Aorta (tissue), 5 donors: ENCODE measurements around the gene CCM2. TPM values are rescaled to one million over a fixed set of nuclear protein-coding genes. Genes with fewer than 3 reads are reported as not detected.

ENCODE experiments used
- ATAC-seq: fragments of 200-7000 bp; cut with Tn5 transposase; one replicate; pipeline ENCODE4 v1.9.1; 2022; ENCODE audit warnings: moderate library complexity; ENCODE audit not compliant: low FRiP score
- DNase-seq, 2 donors: peaks; one replicate each; pipeline ENCODE4 v3.0.0-alpha.2; 2020
- H3K27ac ChIP-seq, 2 donors: one replicate each; pipeline ENCODE4 v1.5.1; 2013; ENCODE audit warnings: low read length in 2 of 2, mild to moderate bottlenecking in 2 of 2, moderate library complexity in 2 of 2, control low read depth in 1 of 2, inconsistent platforms in 1 of 2, low read depth in 1 of 2
- H3K27me3 ChIP-seq, 2 donors: one replicate each; pipeline ENCODE4 v1.6.1; 2013; ENCODE audit warnings: control low read depth in 1 of 2, low read length in 1 of 2, mild to moderate bottlenecking in 1 of 2, moderate library complexity in 1 of 2; ENCODE audit not compliant: insufficient read depth in 2 of 2, control insufficient read depth in 1 of 2
- H3K36me3 ChIP-seq, 2 donors: one replicate each; pipeline ENCODE4 v1.6.1; 2013; ENCODE audit warnings: control low read depth in 1 of 2, low read length in 1 of 2, mild to moderate bottlenecking in 1 of 2; ENCODE audit not compliant: insufficient read depth in 2 of 2, control insufficient read depth in 1 of 2
- H3K4me1 ChIP-seq, 2 donors: one replicate each; pipeline ENCODE4 v1.6.1; 2013; ENCODE audit warnings: low read length in 2 of 2, control low read depth in 1 of 2, mild to moderate bottlenecking in 1 of 2, moderate library complexity in 1 of 2; ENCODE audit not compliant: insufficient read depth in 2 of 2, control insufficient read depth in 1 of 2
- H3K4me3 ChIP-seq, 2 donors: one replicate each; pipeline ENCODE4 v1.5.1; 2013; ENCODE audit warnings: low read length in 2 of 2, control low read depth in 1 of 2, mild to moderate bottlenecking in 1 of 2
- H3K9me3 ChIP-seq: one replicate; pipeline ENCODE4 v1.6.1; 2013; ENCODE audit warnings: mild to moderate bottlenecking, low read length; ENCODE audit not compliant: control insufficient read depth
- WGBS, 2 donors: extraction: QIAGEN DNeasy Blood & Tissue Kit; methylation state at CpG; one replicate each; pipeline ENCODE4 v1.1.7; 2013; 5-methylcytosine and 5-hydroxymethylcytosine counted together
- intact Hi-C, 2 donors: fragments of 100-400 bp; cut with DNase I; formaldehyde crosslinking; loops; one replicate each; pipeline versions ENCODE4 v1.14.2 to v1.15.0; 2022
- polyA plus RNA-seq, 2 donors: library from polyadenylated mRNA; stranded (reverse); fragments of 200-250 nt; gene quantifications; one replicate each; pipeline ENCODE4 v1.2.3, GENCODE V29; 2013
- total RNA-seq, 2 donors: library from RNA; stranded (reverse); fragmentation: NEBNext Ultra II Directional; extraction: Animal tissue kit (Norgen Biotek cat#: 25700); gene quantifications; one replicate each; pipeline ENCODE4 v1.2.1, GENCODE V29; 2021
- donor health status: healthy with polysubstance abuse.
- donor health status: Bipolar disorder and iron deficiency.
- donor health status: DM: no; HTN: no; CAD: no.
- donor health status: DM: no; HTN: no; CAD: no.
- donor health status: DM: yes; HTN: yes; CAD: no.

Gene CCM2
- total and polyA plus RNA-seq, 4 donors, result 32.7 to 49.1 (median 40.1) TPM

DNA sequence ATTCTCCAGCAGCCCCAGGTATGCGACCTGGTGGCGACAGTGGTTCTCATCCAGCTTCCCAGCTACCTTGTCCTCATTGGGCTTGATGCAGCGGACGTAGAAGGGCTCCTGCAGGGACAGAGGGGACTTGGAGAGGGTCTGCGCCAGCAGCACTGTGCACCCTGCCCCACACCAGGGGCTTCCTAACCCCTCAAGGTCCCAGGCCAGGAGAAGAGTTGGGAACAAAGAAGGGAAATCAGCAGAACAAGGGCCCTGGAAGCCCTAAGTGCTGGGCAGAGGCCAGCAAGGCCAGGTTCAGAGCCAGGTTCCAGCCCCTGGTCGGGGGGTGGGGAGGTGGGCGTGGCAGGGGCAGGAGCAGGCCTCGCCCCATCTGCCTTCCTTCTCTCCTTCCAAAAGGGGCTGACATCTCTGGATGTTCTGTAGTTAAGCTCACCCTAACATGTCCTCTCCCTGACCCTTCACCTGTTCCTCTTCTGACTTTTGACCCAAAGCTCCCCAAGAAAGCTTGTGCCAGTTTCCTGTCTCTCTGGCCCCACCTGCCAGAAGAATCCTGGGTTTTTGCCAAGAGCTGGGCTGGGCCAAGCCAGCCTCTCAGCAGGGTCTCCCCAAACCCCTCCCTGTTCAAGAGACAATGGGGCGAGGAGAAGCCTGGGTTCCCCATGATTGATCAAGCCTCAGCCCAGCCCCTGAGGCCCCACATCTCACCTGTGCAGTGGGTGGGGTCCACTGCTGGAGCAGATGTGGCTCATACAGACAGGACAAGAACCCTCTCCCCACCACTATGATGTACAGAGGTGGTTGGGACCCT lies 33.1 kb upstream of the CCM2 start:
- 85 to 97% methylated on average over 8 to 9 of the region's 9 CpGs for WGBS, 2 donors
- Histone ChIP-seq H3K4me3 (no peak overlapping the region), H3K36me3 (no peaks in the 10 kb centered on the region), H3K27ac (no peak overlapping the region), H3K9me3 (no peaks in the 10 kb centered on the region), H3K4me1 (no peaks in the 10 kb centered on the region), H3K27me3 (no peaks in the 10 kb centered on the region)
- DNase-seq, result peak; percentile 27 to 43
- intact Hi-C loops, result loop anchor here in 1 of 2 donors (10.0 kb wide), 1 partner anchor 168 kb away; no protein-coding TSS in a partner anchor
- ATAC-seq, result no peak

DNA sequence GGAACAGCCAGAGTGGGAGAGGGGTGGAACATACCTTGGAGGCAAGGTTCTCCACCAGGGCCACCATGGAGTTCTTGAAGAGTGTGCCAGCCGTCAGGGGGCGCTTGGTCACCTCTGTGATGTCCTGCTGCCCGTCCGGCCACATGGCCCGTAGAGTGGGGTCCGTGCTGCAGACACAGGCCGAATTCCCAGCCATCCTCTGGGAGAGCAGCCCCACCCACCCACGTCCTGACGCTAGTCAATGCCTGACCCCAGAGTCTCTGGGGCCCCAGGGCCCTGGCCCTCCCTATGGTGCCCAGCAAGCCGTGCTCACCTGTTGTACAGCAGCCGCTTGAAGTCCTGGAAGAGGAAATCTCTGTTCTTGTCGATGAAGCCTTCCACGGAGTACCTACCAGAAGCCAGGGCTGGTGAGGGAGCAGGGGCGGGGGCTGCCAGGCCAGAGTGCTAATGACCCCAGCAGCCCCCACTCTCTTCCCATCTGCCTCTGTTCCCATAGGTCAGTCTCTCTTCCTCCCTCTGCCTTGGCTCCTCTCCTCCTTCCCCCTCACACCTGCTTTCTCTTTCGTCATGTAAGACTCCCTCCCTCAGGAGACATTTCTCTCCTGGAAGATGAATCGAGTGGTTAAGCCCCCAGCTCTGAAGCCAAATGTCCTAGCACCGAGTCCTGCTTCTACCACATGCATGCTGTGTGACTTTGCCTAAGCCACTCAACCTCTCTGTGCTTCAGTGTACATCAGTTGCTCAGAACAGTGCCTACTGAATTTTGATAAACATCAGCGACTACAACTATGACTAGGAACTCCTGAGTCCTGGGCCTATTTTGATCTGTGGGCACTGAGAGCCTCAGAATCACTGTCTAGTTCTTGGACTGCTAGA lies 32.2 kb upstream of the CCM2 start:
- no peaks in the 10 kb centered on the region for H3K27me3 ChIP-seq
- ATAC-seq (no peak), DNase-seq (peak; percentile 56 to 80)
- H3K27ac ChIP-seq, result no peak overlapping the region
- no peaks in the 10 kb centered on the region for H3K36me3 ChIP-seq
- H3K4me1 ChIP-seq, result no peaks in the 10 kb centered on the region
- WGBS, 2 donors, result 76 to 80% methylated on average over 18 of the region's 18 CpGs
- no peak overlapping the region for H3K4me3 ChIP-seq
- H3K9me3 ChIP-seq, result no peaks in the 10 kb centered on the region
- intact Hi-C loops, result loop anchor here in 1 of 2 donors (10.0 kb wide), 1 partner anchor 167 kb away; no protein-coding TSS in a partner anchor

DNA sequence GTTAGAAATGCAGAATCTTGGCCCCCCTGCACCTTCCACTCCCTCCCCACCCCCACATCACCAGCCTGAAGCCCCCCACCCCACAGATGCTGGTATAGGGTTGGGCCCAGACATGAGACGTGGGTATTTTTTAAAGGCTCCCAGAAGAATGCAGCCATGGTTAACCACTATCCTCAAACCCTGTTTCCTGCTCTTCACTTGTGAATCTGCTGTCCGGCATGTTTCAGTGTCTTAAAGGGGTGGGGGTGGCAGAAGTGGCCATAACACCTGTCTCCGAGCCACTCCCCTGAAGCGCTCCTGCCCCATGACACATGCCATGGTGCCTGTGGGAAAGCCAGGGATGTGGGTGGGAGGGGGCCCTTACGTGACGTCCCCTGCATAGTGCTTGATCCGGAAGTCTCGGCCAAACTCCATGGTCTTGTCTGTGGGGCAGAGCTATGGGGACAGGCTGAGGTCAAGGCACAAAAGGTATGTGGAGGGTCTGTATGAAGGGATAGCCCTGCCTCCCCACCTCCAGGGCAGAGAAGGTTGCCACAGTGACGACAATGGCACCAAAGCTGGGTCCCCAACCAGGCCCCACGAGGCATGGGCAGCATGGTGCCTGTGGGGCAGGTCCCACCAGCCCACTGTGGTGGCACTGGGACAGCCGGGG lies 30.8 kb upstream of the CCM2 start:
- Histone ChIP-seq H3K27ac (no peak overlapping the region), H3K9me3 (no peaks in the 10 kb centered on the region), H3K27me3 (no peaks in the 10 kb centered on the region), H3K36me3 (no peaks in the 10 kb centered on the region), H3K4me1 (no peaks in the 10 kb centered on the region), H3K4me3 (no peak overlapping the region)
- intact Hi-C loops, result loop anchor here in 1 of 2 donors (10.0 kb wide), 1 partner anchor 166 kb away; no protein-coding TSS in a partner anchor
- DNase-seq (peak; percentile 19 to 53), ATAC-seq (no peak)
- WGBS, 2 donors, result 93 to 96% methylated on average over 11 of the region's 11 CpGs

DNA sequence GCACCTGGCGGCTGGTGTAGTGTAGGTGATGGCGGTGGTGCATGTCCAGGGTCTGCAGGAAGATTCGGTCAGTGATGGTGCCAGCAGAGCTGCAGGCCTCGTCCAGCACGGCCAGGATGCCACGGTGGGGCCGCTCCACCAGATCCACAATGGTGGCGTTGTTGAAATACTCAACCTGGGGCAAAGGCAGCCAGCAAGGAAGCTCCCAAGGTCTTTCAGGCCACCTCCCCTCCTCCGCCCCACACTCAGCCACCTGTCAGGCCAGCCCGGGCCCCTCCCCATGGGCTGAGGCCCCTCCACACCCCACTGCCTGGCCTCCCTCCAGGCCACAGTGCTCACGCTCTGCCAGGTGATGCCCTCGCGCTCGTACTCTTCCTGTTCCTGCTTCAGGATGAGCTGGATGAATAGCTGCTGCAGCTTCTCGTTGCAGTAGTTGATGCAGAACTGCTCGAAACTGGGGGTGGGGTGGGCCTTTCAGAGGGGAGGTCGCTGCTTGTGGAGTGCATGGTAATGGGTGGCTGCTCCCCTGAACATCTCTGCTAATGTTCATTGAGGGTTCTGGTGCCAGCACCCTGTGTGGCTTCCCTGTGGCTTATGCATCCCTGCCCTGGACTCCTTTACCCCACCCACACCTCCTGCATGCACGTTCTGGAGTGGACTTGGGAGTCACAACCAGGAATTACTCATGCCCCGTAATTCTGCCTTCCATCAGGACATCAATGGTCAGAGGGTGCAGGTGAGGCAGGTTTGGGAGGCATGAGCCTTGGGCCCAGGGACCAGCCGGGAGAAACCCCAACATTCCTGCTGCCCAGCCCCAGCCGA lies 30.1 kb upstream of the CCM2 start:
- Histone ChIP-seq H3K36me3 (no peaks in the 10 kb centered on the region), H3K4me1 (no peaks in the 10 kb centered on the region), H3K9me3 (no peaks in the 10 kb centered on the region), H3K27ac (no peak overlapping the region), H3K27me3 (no peaks in the 10 kb centered on the region), H3K4me3 (no peak overlapping the region)
- WGBS, 2 donors, result 83 to 85% methylated on average over 21 of the region's 21 CpGs
- ATAC-seq (no peak), DNase-seq (peak; percentile 40 to 59)
- intact Hi-C loops, result loop anchor here (5.0 to 10.0 kb wide), 2 partner anchors 165 to 167 kb away; no protein-coding TSS in a partner anchor

DNA sequence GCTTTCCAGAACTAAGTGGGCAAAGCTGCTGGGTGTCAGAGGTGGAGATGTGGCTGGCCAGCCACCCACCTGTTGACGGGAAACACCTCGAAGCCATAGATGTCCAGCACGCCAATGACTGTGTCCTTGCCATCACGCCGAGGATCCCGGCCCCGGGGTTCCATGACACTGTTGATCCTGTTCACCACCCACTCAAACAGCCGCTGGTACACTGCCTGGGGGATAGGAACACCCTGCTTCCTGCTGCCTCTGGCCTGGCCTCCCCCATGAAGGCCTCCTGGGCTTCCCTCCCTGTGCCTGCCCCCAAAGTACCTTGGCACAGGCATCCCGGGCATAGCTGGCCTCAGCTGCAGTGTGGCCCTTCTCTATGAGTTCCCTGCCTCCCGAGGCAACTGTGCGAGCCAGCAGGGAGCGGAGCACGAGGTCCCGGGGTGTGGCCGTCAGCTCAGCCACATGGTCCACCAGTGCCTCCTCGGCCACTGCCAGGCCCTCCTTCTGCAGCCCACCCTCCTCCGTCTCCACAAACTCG lies 29.4 kb upstream of the CCM2 start:
- Histone ChIP-seq H3K4me3 (no peak overlapping the region), H3K9me3 (no peaks in the 10 kb centered on the region), H3K27me3 (no peaks in the 10 kb centered on the region), H3K36me3 (no peaks in the 10 kb centered on the region), H3K4me1 (no peaks in the 10 kb centered on the region), H3K27ac (no peak overlapping the region)
- DNase-seq (peak; percentile 33 to 63), ATAC-seq (no peak)
- 85 to 86% methylated on average over 13 to 18 of the region's 18 CpGs for WGBS, 2 donors
- intact Hi-C loops, result loop anchor here in 1 of 2 donors (5.0 kb wide), 1 partner anchor 167 kb away; no protein-coding TSS in a partner anchor

DNA sequence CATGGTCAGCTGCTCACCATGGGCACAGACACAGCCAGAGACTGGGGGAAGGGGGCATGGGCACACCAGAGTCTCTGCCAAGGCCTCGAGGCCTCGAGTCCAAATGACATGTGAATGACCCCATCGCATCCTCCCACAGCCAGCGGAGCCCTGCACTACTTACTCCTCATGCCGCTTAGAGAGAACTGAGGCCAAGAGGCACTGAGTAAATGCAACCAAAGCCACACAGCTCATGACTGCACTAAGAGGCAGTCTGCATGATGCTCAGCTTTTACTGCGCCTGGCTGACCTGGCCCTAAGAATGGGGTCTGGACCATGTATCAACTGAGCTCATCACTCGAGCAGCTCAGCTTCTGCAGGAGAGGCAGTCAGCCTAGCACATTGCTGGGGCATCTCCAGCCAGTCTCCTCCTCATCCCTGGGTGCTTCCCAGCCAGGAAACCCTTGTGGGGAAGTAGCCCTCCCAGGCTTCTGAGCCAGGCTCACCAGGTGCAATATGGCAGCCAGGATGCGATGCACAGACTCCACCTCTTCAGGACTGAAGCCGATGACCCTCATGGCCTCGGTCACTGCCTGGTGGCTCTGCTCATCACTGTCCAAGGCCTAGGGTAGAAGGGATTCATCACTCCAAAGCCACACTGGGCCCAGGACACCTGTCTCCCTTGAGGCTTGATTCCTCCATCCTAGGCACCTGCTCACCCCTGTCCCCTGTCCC lies 28.7 kb upstream of the CCM2 start:
- Histone ChIP-seq H3K36me3 (no peaks in the 10 kb centered on the region), H3K27me3 (no peaks in the 10 kb centered on the region), H3K9me3 (no peaks in the 10 kb centered on the region), H3K27ac (no peak overlapping the region), H3K4me1 (no peaks in the 10 kb centered on the region), H3K4me3 (no peak overlapping the region)
- intact Hi-C loops, result loop anchor here in 1 of 2 donors (5.0 kb wide), 1 partner anchor 166 kb away; no protein-coding TSS in a partner anchor
- DNase-seq, result peak; percentile 23 to 50
- 87 to 88% methylated on average over 10 of the region's 10 CpGs for WGBS, 2 donors
- ATAC-seq, result no peak

DNA sequence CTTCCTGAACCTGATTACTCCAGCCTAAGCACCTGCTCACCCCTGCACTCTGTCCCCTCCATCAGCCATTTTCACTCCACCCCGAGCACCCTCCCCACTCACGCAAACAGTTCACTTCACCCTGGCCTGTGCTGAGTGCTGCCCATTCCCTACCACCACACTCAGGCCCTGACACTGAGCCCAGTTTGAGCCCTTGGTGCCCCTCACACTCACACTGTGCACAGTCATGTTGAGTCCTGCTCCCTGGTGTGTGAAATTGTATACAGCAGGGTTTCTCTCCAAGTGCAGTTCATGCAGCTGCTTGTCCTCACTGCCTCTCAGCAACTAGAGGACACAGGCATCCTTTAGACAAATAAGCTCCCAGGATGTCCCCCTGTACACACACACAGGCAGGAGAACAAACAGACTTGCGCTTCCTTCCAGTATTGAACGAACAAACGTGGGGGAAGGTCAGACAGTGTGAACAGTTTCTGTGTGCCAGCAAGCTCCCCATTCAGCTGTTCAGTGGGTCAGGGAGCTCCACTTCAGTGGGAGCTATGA lies 28.0 kb upstream of the CCM2 start:
- no peaks in the 10 kb centered on the region for H3K36me3 ChIP-seq
- no peaks in the 10 kb centered on the region for H3K27me3 ChIP-seq

More for the DNA sequence above, 28.0 kb upstream of the CCM2 start:
- peak in 1 of 2 donors; percentile 44 for DNase-seq
- intact Hi-C loops, result loop anchor here in 1 of 2 donors (5.0 kb wide), 1 partner anchor 165 kb away; no protein-coding TSS in a partner anchor
- ATAC-seq, result no peak
- no peak overlapping the region for H3K4me3 ChIP-seq
- H3K9me3 ChIP-seq, result no peaks in the 10 kb centered on the region
- no peaks in the 10 kb centered on the region for H3K4me1 ChIP-seq
- WGBS, 2 donors, result 71 to 78% methylated on average over 5 of the region's 5 CpGs
- no peak overlapping the region for H3K27ac ChIP-seq
